HG02943 (cell line): ENCODE data around the gene CPED1.
"Not testable (repeated sequence)": the region's sequence is repeated elsewhere in the genome, so short reads cannot be mapped to it uniquely, and the experiment has no call there.

Source experiments
- ATAC-seq: cut with Tn5 transposase; IDR thresholded peaks from one replicate; pipeline ENCODE4 v1.9.1; 2021; ENCODE audit warnings: mild to moderate bottlenecking, low read depth, moderate library complexity; ENCODE audit not compliant: unreplicated experiment

Gene CPED1

DNA sequence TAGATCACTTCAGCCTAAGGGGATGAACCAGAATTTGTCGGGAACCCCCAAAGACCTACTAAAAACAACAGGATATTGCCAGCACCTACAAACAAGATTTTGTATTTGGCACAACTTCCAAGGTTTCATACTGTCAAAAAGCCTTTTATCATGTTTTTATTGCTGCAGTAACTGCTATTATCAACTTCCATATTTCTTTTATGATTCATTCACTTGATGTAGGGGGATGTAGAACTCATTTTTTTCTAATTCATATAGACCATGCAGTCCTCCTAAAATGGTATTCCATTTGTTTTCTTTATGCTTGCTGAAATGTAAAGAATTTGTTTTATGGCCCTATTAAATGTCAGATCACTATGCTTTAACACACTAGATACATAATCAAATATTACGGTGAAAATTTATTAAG, 310.3 kb downstream of the CPED1 start:
- ATAC-seq = no peak

DNA sequence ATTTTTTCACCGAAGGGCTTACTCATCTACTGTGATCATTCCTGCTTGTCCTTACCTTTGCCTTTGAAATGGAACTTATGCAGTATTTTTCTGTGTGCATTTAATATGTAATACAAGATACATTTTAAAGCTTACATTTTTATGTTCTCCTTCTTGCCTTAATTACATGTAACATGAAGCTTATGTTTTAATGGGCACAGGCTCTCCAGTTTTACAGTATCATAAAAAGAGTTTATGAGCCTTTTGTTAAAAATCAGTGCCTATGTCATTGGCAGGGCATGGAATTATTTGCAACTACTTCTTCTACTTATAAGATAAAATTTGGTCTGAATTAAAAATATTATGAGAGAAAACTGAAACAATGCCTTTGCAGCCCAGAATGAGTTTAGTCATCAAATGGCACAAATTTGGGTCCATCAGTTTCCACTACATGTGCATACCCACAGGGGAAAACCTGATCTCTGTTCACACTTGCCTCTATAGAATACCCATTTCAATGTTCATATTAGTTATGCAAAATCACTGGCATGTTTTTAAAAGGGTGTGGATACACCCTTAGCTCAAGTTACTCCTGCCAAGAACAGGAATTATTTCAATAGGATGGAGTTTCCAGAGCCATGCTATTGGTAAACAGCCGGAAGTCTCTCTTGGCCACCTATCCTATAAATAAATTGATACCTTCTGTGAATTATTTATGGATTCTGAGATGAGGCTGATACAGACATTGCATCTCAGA, 312.3 kb downstream of the CPED1 start:
- no peak for ATAC-seq

DNA sequence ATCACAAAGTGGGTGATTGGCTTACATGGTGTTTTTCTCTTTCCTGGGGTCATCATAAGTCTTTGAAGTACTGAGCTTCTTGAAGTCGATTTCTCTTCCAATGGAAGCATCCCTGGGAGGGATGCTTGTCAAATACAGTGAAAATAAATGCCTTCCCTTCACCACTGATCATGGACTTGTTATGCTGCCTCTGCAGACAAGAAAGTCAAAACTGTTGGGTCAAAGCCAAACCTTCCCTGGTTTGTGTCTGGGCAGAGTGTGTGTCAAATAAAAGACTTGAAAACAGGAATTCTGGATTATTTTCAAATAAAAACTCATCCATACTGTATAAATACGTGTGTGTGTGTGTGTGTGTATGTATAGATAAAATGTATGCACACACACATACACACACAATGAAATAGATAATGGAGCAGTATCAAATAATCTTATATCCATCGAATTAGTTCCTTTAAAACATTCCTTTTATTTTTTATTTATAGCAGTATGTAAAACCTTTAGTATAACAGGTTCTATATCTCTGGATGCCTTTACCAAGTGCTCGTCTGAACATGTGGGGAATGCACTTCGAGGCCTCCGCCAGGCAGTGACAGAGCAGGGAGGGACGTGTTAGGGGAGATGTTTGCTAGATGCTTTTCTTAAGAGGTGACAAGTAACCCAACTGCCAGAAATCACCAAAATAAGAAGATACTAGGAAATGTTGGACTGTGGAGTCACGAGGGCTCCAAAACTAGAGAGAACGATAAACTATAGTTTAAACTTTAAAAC, 313.1 kb downstream of the CPED1 start:
- no peak for ATAC-seq

DNA sequence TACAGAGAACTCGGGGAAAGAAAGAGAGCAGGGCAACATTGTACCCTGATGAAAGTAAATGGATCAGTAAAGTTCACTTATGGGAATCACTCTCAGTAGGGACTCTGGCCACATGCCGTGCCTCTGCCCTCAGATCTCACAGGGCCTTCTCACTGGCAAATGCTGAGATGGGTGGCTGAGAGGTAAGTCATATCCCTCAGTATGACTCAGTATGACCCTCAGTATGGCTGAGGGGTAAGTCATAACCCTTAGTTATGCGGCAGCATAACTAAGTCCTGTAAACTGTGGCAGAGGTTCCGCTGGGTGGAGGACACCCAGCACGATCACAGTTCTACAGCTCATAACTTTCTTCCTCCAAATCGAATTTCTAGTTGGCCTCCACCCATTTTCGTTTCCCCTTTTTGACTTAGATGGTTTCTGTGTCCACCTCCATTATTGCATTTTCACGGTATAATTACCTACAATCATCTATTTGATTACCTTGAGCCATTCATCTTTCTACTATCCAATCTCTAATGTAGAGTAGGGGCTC, 313.8 kb downstream of the CPED1 start:
- peak; percentile 88 for ATAC-seq

DNA sequence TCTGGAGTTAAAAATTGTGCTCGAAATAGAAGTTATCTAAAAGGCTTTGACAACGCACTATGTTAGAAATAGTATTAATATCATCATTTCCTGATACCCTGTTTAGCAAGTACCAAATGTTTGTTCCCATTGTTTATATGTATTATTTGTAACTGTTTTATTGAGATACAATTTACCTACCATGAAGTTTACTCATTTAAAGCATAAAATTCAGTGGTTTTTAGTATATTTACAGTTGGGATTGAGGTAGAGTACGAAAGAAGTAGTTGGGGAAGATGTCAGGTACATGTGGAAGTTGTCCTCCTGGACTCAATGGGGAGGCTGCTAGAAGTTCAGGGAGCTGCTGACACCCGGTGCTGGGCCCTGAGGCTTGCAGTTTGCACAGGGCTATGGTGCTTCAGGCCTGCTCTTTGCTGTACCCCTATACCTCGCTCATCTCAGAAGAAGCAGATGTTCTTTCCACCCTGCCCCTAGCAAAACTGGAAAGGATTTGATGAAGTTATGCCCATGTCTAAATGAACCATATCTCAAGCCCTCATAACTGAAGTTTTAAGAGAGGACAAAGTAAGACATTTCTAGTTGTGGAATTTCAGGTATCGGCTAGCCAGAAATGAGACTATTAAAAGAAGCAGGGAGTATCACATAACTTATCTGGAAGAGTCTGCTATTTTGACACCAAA, 315.1 kb downstream of the CPED1 start:
- ATAC-seq = no peak

DNA sequence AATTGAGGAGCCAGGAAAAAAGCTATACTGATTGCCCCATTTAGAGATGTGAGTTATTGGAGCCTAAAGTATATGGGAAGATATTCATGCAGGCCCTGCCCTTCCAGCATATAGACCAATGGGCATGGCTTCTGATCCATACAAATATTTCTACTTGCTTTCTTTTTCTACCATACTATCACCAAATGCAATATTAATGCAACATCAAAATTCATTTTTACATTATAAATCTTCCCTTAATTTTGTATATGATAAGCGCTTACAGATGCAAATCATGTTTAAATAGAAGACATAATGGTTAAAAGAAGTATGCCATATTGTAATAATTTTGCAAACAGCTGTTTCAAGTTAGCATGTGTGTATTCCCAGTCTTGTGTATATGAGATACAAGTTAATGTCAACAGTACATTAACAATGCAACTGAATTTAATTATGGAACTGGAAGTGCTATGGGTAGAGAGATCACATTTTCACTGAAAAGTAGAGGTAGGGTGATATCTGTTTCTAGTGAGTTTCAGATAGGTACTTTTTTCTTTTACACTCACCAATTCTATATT, 315.7 kb downstream of the CPED1 start:
- ATAC-seq = no peak

DNA sequence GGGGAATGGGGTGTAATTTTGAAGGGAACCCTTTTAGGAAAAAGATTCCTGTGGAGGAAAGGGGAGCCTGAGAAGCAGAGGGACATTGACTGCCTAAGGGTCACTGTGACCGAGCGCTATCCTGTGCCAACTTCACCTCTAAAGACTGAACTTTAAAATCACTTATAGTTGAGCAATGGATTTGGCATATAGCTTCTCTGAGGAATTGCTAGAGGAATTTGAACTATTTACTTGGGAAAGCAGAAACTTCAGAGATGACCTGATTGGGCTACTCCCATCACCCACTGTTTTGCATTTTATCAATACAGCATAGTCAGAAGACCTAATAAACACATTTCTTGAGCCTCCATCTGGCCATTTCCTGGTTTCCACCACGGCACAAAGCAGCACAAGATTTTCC, 316.6 kb downstream of the CPED1 start:
- no peak for ATAC-seq

DNA sequence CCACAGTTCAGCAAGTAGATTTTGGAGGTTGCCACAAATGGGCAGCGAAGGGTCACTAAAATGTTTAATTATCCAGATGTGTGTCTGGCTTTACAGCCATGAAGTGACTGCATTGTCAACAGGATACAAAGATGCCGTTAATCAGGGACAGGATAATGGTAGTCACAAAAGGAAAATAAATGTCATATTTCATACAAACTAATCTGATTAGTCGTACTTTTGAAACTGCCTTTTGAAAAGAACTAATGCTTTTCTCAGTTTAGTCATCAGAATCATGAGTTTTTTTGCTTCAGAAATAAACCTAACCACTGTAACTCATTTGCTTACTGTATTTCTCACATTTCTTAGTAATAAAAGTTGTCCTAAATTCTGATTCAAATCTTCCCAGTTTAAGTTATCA, 318.1 kb downstream of the CPED1 start:
- no peak for ATAC-seq

DNA sequence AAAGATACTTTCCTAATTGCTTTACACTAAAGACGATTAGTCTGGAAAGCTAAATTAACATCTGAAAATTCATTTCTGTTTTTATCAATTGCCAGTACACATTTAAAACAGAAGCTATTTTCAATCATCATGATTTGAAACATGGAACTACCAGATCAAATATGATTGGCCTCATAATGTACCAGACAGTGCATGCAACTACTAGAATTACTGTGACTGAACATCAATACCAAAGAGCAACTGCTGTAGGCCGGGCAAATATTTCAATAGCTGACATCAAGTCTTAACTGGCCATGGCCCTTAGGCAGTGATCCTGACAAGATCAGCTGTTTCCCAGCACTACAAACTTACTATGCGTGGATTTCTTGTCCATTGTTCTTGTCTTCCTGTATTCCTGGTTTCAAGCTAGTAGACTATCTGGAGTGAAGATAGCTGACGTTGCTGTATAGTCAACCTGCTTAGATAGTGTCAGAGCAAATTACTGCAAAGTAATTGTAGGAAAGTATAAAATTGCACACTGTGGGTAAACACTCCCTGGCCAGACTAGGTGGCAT, 318.6 kb downstream of the CPED1 start:
- ATAC-seq = no peak

DNA sequence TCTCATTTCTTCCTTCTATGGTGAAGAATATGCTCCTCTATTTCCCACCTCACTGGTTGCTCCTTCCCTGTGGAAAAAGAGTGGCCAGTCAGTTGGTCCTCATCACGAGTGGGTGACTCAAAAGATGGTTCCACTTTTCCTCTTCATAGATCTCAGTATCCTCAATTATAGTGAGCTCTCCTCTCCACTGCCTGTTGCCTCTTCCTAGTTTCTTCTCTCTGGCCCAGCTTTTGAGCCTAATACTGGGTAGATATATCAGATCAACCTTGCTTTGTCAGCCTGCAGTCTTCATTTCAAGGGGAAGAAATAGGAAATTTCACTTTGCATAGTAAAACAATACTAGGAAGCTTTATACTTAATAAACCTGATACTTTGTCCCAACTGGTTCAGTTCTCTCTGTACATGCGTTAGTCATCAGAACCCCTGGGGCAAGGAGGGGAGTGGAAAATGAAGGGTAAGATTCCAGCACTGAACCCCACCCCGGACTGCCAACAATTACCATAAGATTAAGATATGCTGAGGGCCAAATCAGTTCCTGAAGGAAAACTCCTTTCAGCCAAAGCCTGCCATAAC, 324.8 kb downstream of the CPED1 start:
- no peak for ATAC-seq

DNA sequence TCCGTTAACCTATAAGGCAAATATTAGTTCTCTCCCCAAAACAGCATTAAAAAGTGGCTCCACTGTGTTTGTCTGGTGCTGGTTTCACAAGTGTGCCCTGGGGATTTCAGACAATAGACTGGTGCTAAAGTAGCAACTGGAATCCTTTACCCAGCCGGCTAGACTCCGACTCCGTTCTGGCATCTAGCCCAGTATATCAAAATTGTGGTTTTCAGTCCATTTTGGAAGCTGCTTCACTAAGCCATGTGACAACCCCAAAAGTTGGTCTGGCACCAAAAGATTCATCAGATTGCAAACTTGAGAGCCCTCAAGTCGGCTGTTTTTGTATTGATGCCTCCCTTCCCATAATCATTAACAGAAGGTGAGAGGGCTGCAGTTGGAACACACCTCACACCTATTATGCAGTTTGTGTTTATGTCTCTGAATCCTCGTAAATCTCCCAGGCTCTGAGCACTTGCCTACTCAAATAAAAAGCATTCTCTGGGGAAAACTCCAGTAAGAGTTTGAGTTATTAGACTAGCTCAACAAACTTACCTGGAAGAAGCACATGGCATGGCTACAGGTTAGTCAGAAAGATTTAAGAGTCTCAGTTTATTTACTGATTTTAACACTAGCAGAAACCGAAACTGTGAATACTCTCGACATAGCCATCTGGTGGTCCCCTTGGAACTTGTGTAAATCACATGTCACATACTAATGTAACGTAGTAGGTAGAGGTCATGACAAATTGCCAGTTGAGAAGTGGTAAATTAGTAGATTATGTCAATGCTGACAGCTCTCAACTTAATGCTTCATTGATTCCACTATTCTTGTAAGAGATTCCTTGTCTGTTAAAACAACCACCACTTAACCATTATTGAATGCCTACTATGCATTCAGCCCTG, 325.5 kb downstream of the CPED1 start:
- ATAC-seq = peak; percentile 92

DNA sequence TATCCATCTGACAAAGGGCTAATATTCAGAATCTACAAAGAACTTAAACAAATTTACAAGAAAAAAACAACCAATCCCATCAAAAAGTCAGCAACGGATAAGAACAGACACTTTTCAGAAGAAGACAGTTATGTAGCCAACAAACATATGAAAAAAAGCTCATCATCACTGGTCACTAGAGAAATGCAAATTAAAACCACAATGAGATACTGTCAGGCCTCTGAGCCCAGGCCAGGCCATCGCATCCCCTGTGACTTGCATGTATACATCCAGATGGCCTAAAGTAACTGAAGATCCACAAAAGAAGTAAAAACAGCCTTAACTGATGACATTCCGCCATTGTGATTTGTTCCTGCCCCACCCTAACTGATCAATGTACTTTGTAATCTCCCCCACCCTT, 326.7 kb downstream of the CPED1 start:
- not testable (repeated sequence) for ATAC-seq

DNA sequence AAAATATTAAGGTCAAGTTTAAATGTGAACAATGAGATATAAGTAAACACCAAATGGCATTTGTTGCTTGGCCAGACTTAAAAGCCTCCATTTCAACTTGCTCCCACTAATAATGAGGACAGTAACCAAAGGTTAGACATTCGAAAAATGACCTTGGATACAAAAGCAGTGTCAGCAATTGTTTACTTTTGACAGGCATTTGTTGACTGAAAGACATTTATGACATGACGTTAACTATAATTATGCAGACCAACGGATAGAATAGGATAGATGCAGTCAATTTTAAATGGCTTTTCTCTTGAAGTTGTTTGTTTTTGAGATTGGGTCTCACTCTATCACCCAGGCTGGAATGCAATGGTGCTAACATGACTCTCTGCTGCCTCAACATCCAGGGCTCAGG, 333.9 kb downstream of the CPED1 start:
- no peak for ATAC-seq

DNA sequence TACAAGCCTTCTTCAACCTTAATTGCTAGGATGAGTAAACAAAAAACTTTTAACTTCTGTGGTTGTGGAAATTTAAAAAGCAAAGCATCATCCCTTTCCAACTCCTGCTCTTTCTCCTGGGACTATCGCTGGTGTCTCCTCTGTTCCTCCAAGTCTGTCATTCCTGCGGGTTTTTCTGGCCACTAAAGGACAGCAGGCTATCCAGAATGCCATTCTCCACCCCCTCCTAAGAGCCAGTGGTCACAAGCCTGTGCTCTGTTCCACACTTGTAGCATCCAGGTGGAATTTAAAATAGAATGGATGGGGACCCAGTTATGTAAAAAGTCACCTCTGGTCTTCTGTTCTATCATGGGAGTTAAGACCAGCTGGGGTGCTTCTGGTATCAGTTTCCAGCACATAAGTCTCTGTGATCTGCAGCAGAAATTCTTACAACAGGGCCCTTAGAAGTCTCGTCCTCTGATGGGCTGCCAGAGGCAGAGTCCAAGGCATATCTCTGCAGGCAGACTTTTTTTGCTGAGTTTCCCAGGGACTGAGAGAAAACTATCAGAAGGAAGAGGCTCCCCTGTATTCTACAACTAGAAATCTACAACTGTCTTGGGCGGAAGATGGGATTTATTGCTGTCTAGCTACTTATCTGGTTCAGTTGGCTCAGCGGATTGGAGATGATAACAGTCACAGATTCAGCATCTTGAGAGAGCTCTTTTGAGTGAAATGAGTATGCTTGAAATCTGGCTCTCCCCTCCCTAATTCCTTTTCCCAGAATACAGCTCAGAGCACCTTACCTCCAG, 335.2 kb downstream of the CPED1 start:
- no peak for ATAC-seq

DNA sequence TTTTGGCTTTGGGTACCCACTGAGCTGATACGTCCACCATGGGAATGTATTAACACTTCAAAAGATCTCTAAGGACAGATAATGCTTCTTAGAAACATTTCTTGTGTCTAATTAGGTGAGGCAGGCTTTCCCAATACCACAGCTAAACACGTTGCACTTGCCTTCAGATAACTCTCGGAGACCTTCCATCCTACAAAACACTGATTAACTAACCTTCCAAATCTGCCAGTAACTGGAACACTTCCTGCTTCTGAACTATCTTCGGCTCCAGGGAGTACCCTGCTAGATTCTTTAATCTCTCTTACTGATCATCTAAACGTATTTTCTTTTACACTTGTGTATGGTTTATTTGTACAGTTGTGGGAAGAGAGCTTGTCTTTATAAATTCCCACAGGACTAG, 339.2 kb downstream of the CPED1 start:
- ATAC-seq = no peak

DNA sequence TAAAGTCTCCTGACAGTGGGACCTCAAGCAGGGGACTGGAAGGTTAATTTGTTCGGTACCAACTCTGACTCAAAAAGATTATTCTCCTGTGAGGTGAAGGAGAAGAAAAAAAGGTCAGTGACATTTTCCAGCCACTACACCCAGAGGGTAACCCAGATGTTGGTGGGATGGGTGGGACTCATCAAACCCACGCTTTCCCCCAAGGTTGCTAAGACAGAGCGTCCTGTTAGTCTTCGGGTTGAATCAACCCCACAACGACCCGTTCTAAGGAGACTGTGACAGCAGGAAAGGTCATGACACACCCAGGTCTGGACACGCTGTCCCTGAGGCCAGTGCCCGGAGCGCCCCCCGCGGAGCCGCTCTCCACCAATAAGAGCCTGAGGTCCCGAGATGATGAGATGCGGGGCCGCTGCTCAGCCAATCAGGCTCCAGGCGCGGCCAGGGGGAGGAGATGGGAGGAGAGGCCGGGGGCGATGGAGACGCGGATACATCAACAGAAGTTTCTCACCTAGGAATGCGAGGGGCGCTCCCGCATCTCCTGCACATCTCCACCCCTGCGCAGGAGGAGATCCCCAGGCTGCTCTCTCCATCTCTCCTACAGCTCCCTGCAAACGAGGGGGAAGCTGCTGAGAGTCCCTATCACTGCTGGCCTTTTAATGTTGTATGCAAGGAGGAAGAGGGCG, 340.1 kb downstream of the CPED1 start, which contains the start of gene WNT16:
TSS of gene WNT16 (plus strand) at position 493 of the 683 bp plus-strand sequence. CDS start 293 bp downstream, outside the sequence.
- no peak for ATAC-seq

DNA sequence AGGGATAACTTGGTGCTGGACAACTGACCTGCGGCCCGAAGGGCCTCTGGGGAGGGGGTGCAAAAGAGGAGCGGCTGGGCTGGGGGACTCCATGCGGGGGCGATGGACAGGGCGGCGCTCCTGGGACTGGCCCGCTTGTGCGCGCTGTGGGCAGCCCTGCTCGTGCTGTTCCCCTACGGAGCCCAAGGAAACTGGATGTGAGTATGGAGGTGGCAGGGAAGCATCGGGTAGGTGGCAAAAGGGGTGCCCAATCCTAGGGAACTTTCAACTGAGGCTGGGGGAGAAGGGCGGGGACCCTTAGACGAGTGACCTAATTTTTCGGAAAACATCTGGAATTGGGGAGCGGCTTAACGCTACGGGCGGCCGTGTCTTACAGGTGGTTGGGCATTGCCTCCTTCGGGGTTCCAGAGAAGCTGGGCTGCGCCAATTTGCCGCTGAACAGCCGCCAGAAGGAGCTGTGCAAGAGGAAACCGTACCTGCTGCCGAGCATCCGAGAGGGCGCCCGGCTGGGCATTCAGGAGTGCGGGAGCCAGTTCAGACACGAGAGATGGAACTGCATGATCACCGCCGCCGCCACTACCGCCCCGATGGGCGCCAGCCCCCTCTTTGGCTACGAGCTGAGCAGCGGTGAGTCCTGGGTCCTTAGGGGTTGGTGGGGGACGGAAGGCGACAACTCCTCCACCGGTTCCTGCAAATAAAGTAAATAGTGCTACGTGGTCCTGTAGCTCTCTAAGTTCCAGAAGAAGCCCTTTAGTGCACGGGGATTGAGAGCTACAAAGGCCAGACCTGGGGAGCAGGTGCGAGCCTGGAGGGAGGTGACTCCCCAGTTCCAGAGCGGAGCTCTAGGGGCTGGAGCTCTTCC, 340.9 kb downstream of the CPED1 start:
- peak; percentile 60 for ATAC-seq
